HG03097 (cell line): ENCODE results near the gene TMEM151A.
A peak's percentile ranks its signal among the peaks of the same experiment; 100 is the strongest.

Source experiments
- ATAC-seq: cut with Tn5 transposase; IDR thresholded peaks from one replicate; pipeline ENCODE4 v1.9.1; 2021; ENCODE audit not compliant: unreplicated experiment, low FRiP score

Gene TMEM151A

GRCh38 chr11:66282468-66283455 is 8.9 kb upstream of the TMEM151A start:
- ATAC-seq, result peak; percentile 61

- ATAC-seq, result no peak
These were observed 8.1 kb upstream of the TMEM151A start for GRCh38 chr11:66283461-66284105.

GRCh38 chr11:66284526-66285078 is 7.1 kb upstream of the TMEM151A start:
- ATAC-seq, result no peak

GRCh38 chr11:66285250-66285947 is 6.3 kb upstream of the TMEM151A start:
- ATAC-seq, result no peak

GRCh38 chr11:66286699-66287098 is 5.0 kb upstream of the TMEM151A start:
- no peak for ATAC-seq

- no peak for ATAC-seq
These were observed 4.3 kb upstream of the TMEM151A start for GRCh38 chr11:66287211-66287888.

- no peak for ATAC-seq
These were observed 3.6 kb upstream of the TMEM151A start for GRCh38 chr11:66287889-66288670.

- ATAC-seq, result peak; percentile 85
These were observed 2.8 kb upstream of the TMEM151A start, which contains the start of gene YIF1A for GRCh38 chr11:66288671-66289547. YIF1A (minus strand) TSS chr11:66289143; CDS start chr11:66288985, 158 bp downstream.

- ATAC-seq, result peak; percentile 31
These were observed 2.0 kb upstream of the TMEM151A start for GRCh38 chr11:66289548-66290329.

- no peak for ATAC-seq
These were observed 1.4 kb upstream of the TMEM151A start for GRCh38 chr11:66290330-66290621.

GRCh38 chr11:66291303-66291705 is 390 bp upstream of the TMEM151A start:
- no peak for ATAC-seq

GRCh38 chr11:66292543-66293332 is 1.0 kb downstream of the TMEM151A start:
- ATAC-seq, result no peak

- no peak for ATAC-seq
These were observed 1.7 kb downstream of the TMEM151A start for GRCh38 chr11:66293352-66293751.

- no peak for ATAC-seq
These were observed 2.3 kb downstream of the TMEM151A start for GRCh38 chr11:66293777-66294625.

- no peak for ATAC-seq
These were observed 3.2 kb downstream of the TMEM151A start for GRCh38 chr11:66294626-66295620.
